ENCODE data around the gene PITPNM2. TPM values are rescaled to one million over a fixed set of nuclear protein-coding genes. Genes with fewer than 3 reads are reported as not detected.

Gene PITPNM2
- polyA plus RNA-seq, 1 of the 3 experiments (the other 2 are of a cell fraction), result 3.7 TPM

- Histone ChIP-seq H3K9me2 (no peaks in the 10 kb centered on the region), H3K9ac (no peak overlapping the region), H3K36me3 (replicated peaks in 1 of 2; ENCODE audit: control insufficient read depth in 1 of 2, insufficient read depth in 2 of 2, low read length in 1 of 2) (no peaks in the 10 kb centered on the region), H3K4me3 (ENCODE audit: low read depth in 2 of 2, low read length in 1 of 2) (no peak overlapping the region), H3K4me2 (no peak overlapping the region), H3K79me2 (ENCODE audit: insufficient read depth) (peaks cover 13% of the 10 kb centered on the region; the same call in 1 of the 2 replicates), H3F3A (replicated peaks; ENCODE audit: insufficient read depth) (peaks cover 10% of the 10 kb centered on the region), H3K4me1 (ENCODE audit: control insufficient read depth in 1 of 2, insufficient read depth in 2 of 2, low read depth in 1 of 2, low read length in 1 of 2) (peaks cover 7 to 8% of the 10 kb centered on the region in 2 experiments; a peak in 1 of 4 replicates), H2AFZ (ENCODE audit: low read depth) (no peak overlapping the region), H3K27me3 (ENCODE audit: insufficient read depth) (no peaks in the 10 kb centered on the region), H4K20me1 (ENCODE audit: insufficient read depth) (no peaks in the 10 kb centered on the region), H3K27ac (ENCODE audit: low read depth in 2 of 2, low read length in 1 of 2) (no peak overlapping the region; a peak in 1 of 4 replicates), H3K9me3 (no peaks in the 10 kb centered on the region)
- no peak for DNase-seq
- 97% methylated on average over 4 of the region's 4 CpGs for WGBS (ENCODE audit: low lambda C conversion rate)
- CTCF ChIA-PET, result interaction anchor here (0.8 kb wide), 1 partner anchor 88 kb away, joined by 3 read pairs; no protein-coding TSS in a partner anchor
- TF ChIP-seq RAD21 (IDR thresholded peaks at IDR 0.05; ENCODE audit: low read length) (no peak), POLR2AphosphoS5 (IDR thresholded peaks at IDR 0.05; ENCODE audit: low read depth, low read length) (no peak), MEF2A (IDR thresholded peaks at IDR 0.05; ENCODE audit: borderline replicate concordance, low read depth) (no peak), RFX5 (IDR thresholded peaks at IDR 0.05; ENCODE audit: low read length) (no peak), GATA2 (CRISPR knock-in tag; IDR thresholded peaks at IDR 0.05) (no peak), FOXM1 (IDR thresholded peaks at IDR 0.05; ENCODE audit: low read depth) (no peak), RXRA (IDR thresholded peaks at IDR 0.05; ENCODE audit: borderline replicate concordance, low read depth) (no peak), TEAD4 (IDR thresholded peaks at IDR 0.05; ENCODE audit: borderline replicate concordance, insufficient read depth) (no peak), CHD2 (IDR thresholded peaks at IDR 0.05; ENCODE audit: low read length, partially characterized antibody) (no peak), NFIC (IDR thresholded peaks at IDR 0.05; ENCODE audit: borderline replicate concordance) (no peak), ELF1 (IDR thresholded peaks at IDR 0.05) (no peak), SMC3 (IDR thresholded peaks at IDR 0.05; ENCODE audit: low read depth, low read length) (no peak), USF1 (IDR thresholded peaks at IDR 0.05; ENCODE audit: borderline replicate concordance, low read depth) (no peak), MAX (IDR thresholded peaks at IDR 0.05; ENCODE audit: low read depth) (no peak)
- POLR2A ChIA-PET, result no interaction called here
Observed at GRCh38 chr12:123131291-123131832, 19.5 kb downstream of the PITPNM2 start.

- no peak overlapping the region for H3K4me2 ChIP-seq
- H3K27ac ChIP-seq (ENCODE audit: low read depth in 2 of 2, low read length in 1 of 2), result no peak overlapping the region
- 91% methylated on average over 4 of the region's 4 CpGs for WGBS (ENCODE audit: low lambda C conversion rate)
- H3K27me3 ChIP-seq (ENCODE audit: insufficient read depth), result no peaks in the 10 kb centered on the region
- TF ChIP-seq GATA2 (CRISPR knock-in tag; IDR thresholded peaks at IDR 0.05) (no peak), RAD21 (IDR thresholded peaks at IDR 0.05; ENCODE audit: low read length) (no peak), TAF1 (IDR thresholded peaks at IDR 0.05; ENCODE audit: borderline replicate concordance, low read depth, low read length) (no peak), USF1 (IDR thresholded peaks at IDR 0.05; ENCODE audit: borderline replicate concordance, low read depth) (no peak), FOSL2 (IDR thresholded peaks at IDR 0.05; ENCODE audit: borderline replicate concordance, low read depth) (no peak), JUND (IDR thresholded peaks at IDR 0.05) (no peak), ZBTB33 (IDR thresholded peaks at IDR 0.05; ENCODE audit: borderline replicate concordance, low read depth) (no peak), EZH2phosphoT487 (IDR thresholded peaks at IDR 0.05; ENCODE audit: borderline replicate concordance, low read depth) (no peak), MAX (IDR thresholded peaks at IDR 0.05; ENCODE audit: low read depth) (no peak), FOXM1 (IDR thresholded peaks at IDR 0.05; ENCODE audit: low read depth) (no peak), YY1 (IDR thresholded peaks at IDR 0.05; ENCODE audit: low read depth) (no peak), ELF1 (IDR thresholded peaks at IDR 0.05) (no peak)
- H3K9me3 ChIP-seq, result no peaks in the 10 kb centered on the region
- H3K9me2 ChIP-seq, result no peaks in the 10 kb centered on the region
- H3K4me3 ChIP-seq (ENCODE audit: low read depth in 2 of 2, low read length in 1 of 2), result no peak overlapping the region
- H4K20me1 ChIP-seq (ENCODE audit: insufficient read depth), result no peaks in the 10 kb centered on the region
- H3K79me2 ChIP-seq (ENCODE audit: insufficient read depth), result peaks cover 13% of the 10 kb centered on the region; the same call in 1 of the 2 replicates
- no peak overlapping the region for H3K9ac ChIP-seq
- peaks cover 8 to 12% of the 10 kb centered on the region in 2 experiments; a peak in 2 of 4 replicates for H3K4me1 ChIP-seq (ENCODE audit: control insufficient read depth in 1 of 2, insufficient read depth in 2 of 2, low read depth in 1 of 2, low read length in 1 of 2)
- CTCF ChIA-PET, result no interaction called here
- H3K36me3 ChIP-seq (replicated peaks in 1 of 2; ENCODE audit: control insufficient read depth in 1 of 2, insufficient read depth in 2 of 2, low read length in 1 of 2), result no peaks in the 10 kb centered on the region
- no peak overlapping the region for H2AFZ ChIP-seq (ENCODE audit: low read depth)
- no peak for DNase-seq
- POLR2A ChIA-PET, result no interaction called here
- H3F3A ChIP-seq (replicated peaks; ENCODE audit: insufficient read depth), result peaks cover 15% of the 10 kb centered on the region
Observed at GRCh38 chr12:123129621-123130020, 21.3 kb downstream of the PITPNM2 start.

Measured in SK-N-SH (cell line).